Mononuclear cell (primary cell): ENCODE results near the gene UFM1. TPM values are rescaled to one million over a fixed set of nuclear protein-coding genes. Genes with fewer than 3 reads are reported as not detected.
"Not testable (repeated sequence)": the region's sequence is repeated elsewhere in the genome, so short reads cannot be mapped to it uniquely, and the experiment has no call there.

ENCODE experiments used
- H3K27me3 ChIP-seq: 2 replicates; pipeline ENCODE4 v1.6.0; 2011; ENCODE audit warnings: low read length, control low read depth; ENCODE audit not compliant: insufficient read depth
- H3K4me1 ChIP-seq: 2 replicates; pipeline ENCODE4 v1.5.1; 2011; ENCODE audit warnings: mild to moderate bottlenecking, low read length, control low read depth; ENCODE audit not compliant: insufficient read depth
- H3K4me3 ChIP-seq: 2 replicates; pipeline ENCODE4 v1.5.1; 2011; ENCODE audit warnings: mild to moderate bottlenecking, low read length, moderate library complexity
- H3K9me3 ChIP-seq: 2 replicates; pipeline ENCODE4 v1.5.1; 2011; ENCODE audit warnings: low read depth, mild to moderate bottlenecking, control low read depth, low read length
- total RNA-seq: library from RNA; depleted of rRNA; stranded (reverse); fragments of >200 nt; gene quantifications from one replicate; pipeline ENCODE4 v1.2.3, GENCODE V29; 2012

UFM1 gene
- total RNA-seq, 1 donor, result 110 TPM

GRCh38 chr13:38348861-38349389, 726 bp upstream of the UFM1 start:
- peak overlapping the region; percentile 76 for H3K4me3 ChIP-seq
- H3K27me3 ChIP-seq, result no peaks in the 10 kb centered on the region
- H3K4me1 ChIP-seq, result peaks cover 16% of the 10 kb centered on the region
- H3K9me3 ChIP-seq, result no peaks in the 10 kb centered on the region

- Histone ChIP-seq H3K4me1 (peaks cover 16% of the 10 kb centered on the region), H3K9me3 (no peaks in the 10 kb centered on the region), H3K27me3 (no peaks in the 10 kb centered on the region), H3K4me3 (peak overlapping the region; percentile 76)
Measured at GRCh38 chr13:38350114-38350617, 515 bp downstream of the UFM1 start.

- Histone ChIP-seq H3K27me3 (no peaks in the 10 kb centered on the region), H3K4me3 (no peak overlapping the region), H3K9me3 (no peaks in the 10 kb centered on the region), H3K4me1 (peaks cover 5% of the 10 kb centered on the region)
Measured at GRCh38 chr13:38355595-38356119, 6.0 kb downstream of the UFM1 start.

GRCh38 chr13:38358684-38359083, 9.0 kb downstream of the UFM1 start:
- H3K4me3 ChIP-seq, result no peak overlapping the region
- no peaks in the 10 kb centered on the region for H3K9me3 ChIP-seq
- H3K4me1 ChIP-seq, result no peaks in the 10 kb centered on the region
- no peaks in the 10 kb centered on the region for H3K27me3 ChIP-seq

GRCh38 chr13:38361542-38362262, 12.1 kb downstream of the UFM1 start:
- no peaks in the 10 kb centered on the region for H3K4me1 ChIP-seq
- H3K4me3 ChIP-seq, result no peak overlapping the region
- H3K9me3 ChIP-seq, result no peaks in the 10 kb centered on the region
- H3K27me3 ChIP-seq, result no peaks in the 10 kb centered on the region

GRCh38 chr13:38363219-38363618, 13.6 kb downstream of the UFM1 start:
- Histone ChIP-seq H3K9me3 (no peaks in the 10 kb centered on the region), H3K27me3 (no peaks in the 10 kb centered on the region), H3K4me1 (no peaks in the 10 kb centered on the region), H3K4me3 (no peak overlapping the region)

GRCh38 chr13:38363746-38364145, 14.1 kb downstream of the UFM1 start:
- H3K27me3 ChIP-seq, H3K4me1 ChIP-seq, H3K4me3 ChIP-seq, H3K9me3 ChIP-seq: not testable (repeated sequence)

GRCh38 chr13:38365661-38366060, 16.0 kb downstream of the UFM1 start:
- Histone ChIP-seq H3K4me3 (no peak overlapping the region), H3K9me3 (no peaks in the 10 kb centered on the region), H3K4me1 (no peaks in the 10 kb centered on the region), H3K27me3 (no peaks in the 10 kb centered on the region)

- Histone ChIP-seq H3K4me3 (no peak overlapping the region), H3K4me1 (no peaks in the 10 kb centered on the region), H3K27me3 (no peaks in the 10 kb centered on the region), H3K9me3 (no peaks in the 10 kb centered on the region)
Measured at GRCh38 chr13:38366954-38367645, 17.4 kb downstream of the UFM1 start.

- H3K4me1 ChIP-seq, result no peaks in the 10 kb centered on the region
- no peaks in the 10 kb centered on the region for H3K9me3 ChIP-seq
- H3K4me3 ChIP-seq, result no peak overlapping the region
- H3K27me3 ChIP-seq, result no peaks in the 10 kb centered on the region
Measured at GRCh38 chr13:38369058-38369457, 19.4 kb downstream of the UFM1 start.

- H3K9me3 ChIP-seq, H3K4me3 ChIP-seq, H3K27me3 ChIP-seq, H3K4me1 ChIP-seq: not testable (repeated sequence)
Measured at GRCh38 chr13:38370096-38370495, 20.4 kb downstream of the UFM1 start.

- Histone ChIP-seq H3K9me3 (no peaks in the 10 kb centered on the region), H3K27me3 (no peaks in the 10 kb centered on the region), H3K4me3 (no peak overlapping the region), H3K4me1 (no peaks in the 10 kb centered on the region)
Measured at GRCh38 chr13:38372820-38373383, 23.3 kb downstream of the UFM1 start.

- no peaks in the 10 kb centered on the region for H3K9me3 ChIP-seq
- no peak overlapping the region for H3K4me3 ChIP-seq
- no peaks in the 10 kb centered on the region for H3K4me1 ChIP-seq
- H3K27me3 ChIP-seq, result no peaks in the 10 kb centered on the region
Measured at GRCh38 chr13:38376546-38376945, 26.9 kb downstream of the UFM1 start.

GRCh38 chr13:38381890-38382289, 32.2 kb downstream of the UFM1 start:
- no peaks in the 10 kb centered on the region for H3K4me1 ChIP-seq
- no peak overlapping the region for H3K4me3 ChIP-seq
- H3K27me3 ChIP-seq, result no peaks in the 10 kb centered on the region
- H3K9me3 ChIP-seq, result no peaks in the 10 kb centered on the region

- Histone ChIP-seq H3K4me3 (no peak overlapping the region), H3K27me3 (no peaks in the 10 kb centered on the region), H3K4me1 (no peaks in the 10 kb centered on the region), H3K9me3 (no peaks in the 10 kb centered on the region)
Measured at GRCh38 chr13:38382946-38383345, 33.3 kb downstream of the UFM1 start.
